Brain microvascular endothelial cell (primary cell): ENCODE measurements around the gene DCTN2.
A peak's percentile ranks its signal among the peaks of the same experiment; 100 is the strongest.

Source experiments
- DNase-seq: peaks from one replicate; pipeline ENCODE4 v3.0.0-alpha.2; 2020
- H3K27ac ChIP-seq: fragments of 250-450 bp; sonication (Bioruptor Pico); 2 replicates; pipeline ENCODE4 v1.5.1; 2020; ENCODE audit warnings: mild to moderate bottlenecking, moderate library complexity
- H3K27me3 ChIP-seq: fragments of 250-450 bp; sonication (Bioruptor Pico); replicated peaks from 2 replicates; pipeline ENCODE4 v1.5.1; 2020; ENCODE audit warnings: mild to moderate bottlenecking
- H3K36me3 ChIP-seq: fragments of 250-450 bp; sonication (Bioruptor Pico); replicated peaks from 2 replicates; pipeline ENCODE4 v1.5.1; 2020; ENCODE audit warnings: mild to moderate bottlenecking
- H3K4me3 ChIP-seq: 2 replicates; pipeline ENCODE4 v1.5.1; 2011; ENCODE audit warnings: low read depth, mild to moderate bottlenecking, control low read depth, low read length, moderate library complexity
- in situ Hi-C: cut with HindIII; loops from 2 replicates; pipeline ENCODE4 v1.10.0; 2017; ENCODE audit warnings: low sequenced_read_pairs, low pct_ligation_motif_present
- TF ChIP-seq, protein P1 (sequence below): IDR thresholded peaks from 2 replicates; pipeline ENCODE4 v1.5.1; 2011; ENCODE audit warnings: low read depth, mild to moderate bottlenecking, moderate library complexity, low read length, control low read depth, inconsistent platforms; ENCODE audit errors: missing control alignments

DCTN2 gene

GRCh38 chr12:57584050-57584449 is 37.1 kb upstream of the DCTN2 start:
- Histone ChIP-seq H3K27me3 (peaks cover 5% of the 10 kb centered on the region), H3K36me3 (no peaks in the 10 kb centered on the region), H3K4me3 (no peak overlapping the region), H3K27ac (no peak overlapping the region)
- in situ Hi-C loops: no loop called here
- no peak for DNase-seq
- TF ChIP-seq, protein P1, sequence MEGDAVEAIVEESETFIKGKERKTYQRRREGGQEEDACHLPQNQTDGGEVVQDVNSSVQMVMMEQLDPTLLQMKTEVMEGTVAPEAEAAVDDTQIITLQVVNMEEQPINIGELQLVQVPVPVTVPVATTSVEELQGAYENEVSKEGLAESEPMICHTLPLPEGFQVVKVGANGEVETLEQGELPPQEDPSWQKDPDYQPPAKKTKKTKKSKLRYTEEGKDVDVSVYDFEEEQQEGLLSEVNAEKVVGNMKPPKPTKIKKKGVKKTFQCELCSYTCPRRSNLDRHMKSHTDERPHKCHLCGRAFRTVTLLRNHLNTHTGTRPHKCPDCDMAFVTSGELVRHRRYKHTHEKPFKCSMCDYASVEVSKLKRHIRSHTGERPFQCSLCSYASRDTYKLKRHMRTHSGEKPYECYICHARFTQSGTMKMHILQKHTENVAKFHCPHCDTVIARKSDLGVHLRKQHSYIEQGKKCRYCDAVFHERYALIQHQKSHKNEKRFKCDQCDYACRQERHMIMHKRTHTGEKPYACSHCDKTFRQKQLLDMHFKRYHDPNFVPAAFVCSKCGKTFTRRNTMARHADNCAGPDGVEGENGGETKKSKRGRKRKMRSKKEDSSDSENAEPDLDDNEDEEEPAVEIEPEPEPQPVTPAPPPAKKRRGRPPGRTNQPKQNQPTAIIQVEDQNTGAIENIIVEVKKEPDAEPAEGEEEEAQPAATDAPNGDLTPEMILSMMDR: no peak

DNA sequence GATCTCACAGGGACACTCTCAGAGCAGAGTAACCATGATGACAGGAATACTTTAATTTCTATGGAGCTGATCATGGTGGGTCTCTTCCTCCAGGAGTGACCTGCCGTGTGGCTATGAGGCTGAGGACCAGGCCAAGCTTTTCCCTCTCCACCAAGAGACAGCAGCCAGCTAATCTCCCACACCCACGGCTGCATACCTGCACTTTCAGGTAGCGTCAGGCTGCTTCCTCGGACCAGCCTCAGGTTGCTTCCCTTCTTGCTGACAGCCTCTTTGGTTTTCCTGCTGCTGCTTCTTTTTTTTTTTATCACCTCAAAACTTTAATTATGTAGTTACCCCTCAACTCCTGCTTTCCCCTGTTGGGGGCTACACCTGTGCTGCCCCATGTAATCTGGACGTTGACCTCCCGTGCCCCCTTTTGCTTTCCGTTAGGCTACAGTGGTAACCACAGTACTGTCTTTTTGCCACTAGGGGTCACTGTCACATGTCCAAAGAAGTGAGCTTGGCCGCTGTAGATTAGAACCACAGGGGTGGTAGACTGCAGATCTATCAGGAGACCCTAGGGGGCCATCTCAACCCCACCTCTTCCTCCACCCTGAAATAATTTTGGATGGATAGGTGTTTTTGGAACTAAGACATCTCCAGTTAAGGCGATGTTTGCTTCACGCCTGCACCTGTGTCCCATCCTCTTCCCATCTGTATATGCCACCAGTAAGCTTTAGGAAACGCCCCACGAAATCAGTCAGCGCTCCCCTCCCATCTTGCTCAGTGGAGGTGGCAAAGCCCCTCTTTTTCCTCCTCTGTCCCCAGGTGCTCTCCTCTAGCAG is 36.2 kb upstream of the DCTN2 start:
- DNase-seq: peak; percentile 75
- TF ChIP-seq, protein P1: peak; percentile 93
- no peak overlapping the region for H3K4me3 ChIP-seq
- peaks cover 4% of the 10 kb centered on the region for H3K27me3 ChIP-seq
- in situ Hi-C loops: no loop called here
- H3K36me3 ChIP-seq: no peaks in the 10 kb centered on the region
- H3K27ac ChIP-seq: no peak overlapping the region

DNA sequence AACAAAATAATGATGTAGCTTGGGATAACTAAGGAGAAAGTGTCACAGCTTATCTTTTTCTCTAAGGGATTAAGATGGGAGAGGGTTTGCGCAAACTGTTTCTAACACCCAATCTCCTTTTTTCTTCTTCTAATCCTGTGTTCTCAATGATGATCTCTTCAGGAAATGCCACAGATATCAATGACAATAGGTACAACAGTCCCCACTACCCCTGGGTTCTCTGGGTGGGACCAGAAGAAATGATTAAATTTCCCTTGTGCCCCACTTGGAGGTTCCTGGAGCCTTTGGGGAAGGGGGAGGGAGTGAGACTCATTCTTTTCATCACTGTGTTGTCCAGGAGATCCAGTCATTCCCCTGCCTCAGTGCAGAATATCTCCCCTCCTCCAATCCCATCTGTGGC is 35.4 kb upstream of the DCTN2 start:
- H3K27me3 ChIP-seq: peaks cover 3% of the 10 kb centered on the region
- TF ChIP-seq, protein P1: no peak
- no peak for DNase-seq
- in situ Hi-C loops: no loop called here
- H3K27ac ChIP-seq: no peak overlapping the region
- H3K4me3 ChIP-seq: no peak overlapping the region
- no peaks in the 10 kb centered on the region for H3K36me3 ChIP-seq

GRCh38 chr12:57581802-57582201 is 34.8 kb upstream of the DCTN2 start:
- no peaks in the 10 kb centered on the region for H3K36me3 ChIP-seq
- no peak overlapping the region for H3K27ac ChIP-seq
- H3K4me3 ChIP-seq: no peak overlapping the region
- DNase-seq: no peak
- H3K27me3 ChIP-seq: peaks cover 3% of the 10 kb centered on the region
- in situ Hi-C loops: no loop called here
- TF ChIP-seq, protein P1: no peak

DNA sequence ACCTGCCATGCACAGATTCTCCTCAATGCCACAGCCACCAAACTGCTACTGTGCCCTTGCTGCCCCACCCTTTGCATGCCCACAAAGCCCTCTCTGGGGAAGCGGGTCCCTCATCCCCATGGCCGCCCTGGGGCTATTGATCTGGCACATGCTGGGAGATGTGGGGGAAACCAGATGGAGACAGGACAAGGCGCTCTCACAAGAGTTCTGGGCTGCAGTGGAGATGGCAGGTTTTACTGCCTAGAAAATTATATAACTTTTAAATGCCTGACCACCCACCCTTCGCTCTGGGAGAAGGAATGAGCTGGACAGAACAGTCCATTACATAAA is 33.4 kb upstream of the DCTN2 start:
- Histone ChIP-seq H3K36me3 (no peaks in the 10 kb centered on the region), H3K27me3 (peaks cover 2% of the 10 kb centered on the region), H3K4me3 (no peak overlapping the region), H3K27ac (no peak overlapping the region)
- TF ChIP-seq, protein P1: no peak
- in situ Hi-C loops: no loop called here
- no peak for DNase-seq
